Stomach smooth muscle (tissue), 2 donors: ENCODE measurements around the gene TELO2.

Experiments used
- H3K27ac ChIP-seq: one replicate; pipeline ENCODE4 v1.7.0; 2013; ENCODE audit warnings: mild to moderate bottlenecking, low read length, inconsistent platforms
- H3K27me3 ChIP-seq, 2 donors: one replicate each; pipeline ENCODE4 v1.7.0; 2013; ENCODE audit warnings: low read length in 2 of 2; ENCODE audit not compliant: insufficient read depth in 2 of 2, control insufficient read depth in 1 of 2
- H3K36me3 ChIP-seq, 2 donors: one replicate each; pipeline ENCODE4 v1.7.0; 2013; ENCODE audit warnings: low read length in 2 of 2; ENCODE audit not compliant: control insufficient read depth in 2 of 2, insufficient read depth in 2 of 2
- H3K4me1 ChIP-seq: one replicate; pipeline ENCODE4 v1.7.0; 2013; ENCODE audit warnings: low read length; ENCODE audit not compliant: control insufficient read depth, insufficient read depth
- H3K4me3 ChIP-seq, 2 donors: one replicate each; pipeline ENCODE4 v1.7.0; 2013; ENCODE audit warnings: low read length in 2 of 2
- H3K9ac ChIP-seq, 2 donors: one replicate each; pipeline ENCODE4 v1.7.0; 2013; ENCODE audit warnings: low read length in 2 of 2, mild to moderate bottlenecking in 1 of 2
- H3K9me3 ChIP-seq, 2 donors: one replicate each; pipeline ENCODE4 v1.7.0; 2013; ENCODE audit warnings: low read length in 2 of 2; ENCODE audit not compliant: control insufficient read depth in 2 of 2
- donor health status: healthy.
- donor health status: Pancreatic carcinoma.

TELO2 gene

DNA sequence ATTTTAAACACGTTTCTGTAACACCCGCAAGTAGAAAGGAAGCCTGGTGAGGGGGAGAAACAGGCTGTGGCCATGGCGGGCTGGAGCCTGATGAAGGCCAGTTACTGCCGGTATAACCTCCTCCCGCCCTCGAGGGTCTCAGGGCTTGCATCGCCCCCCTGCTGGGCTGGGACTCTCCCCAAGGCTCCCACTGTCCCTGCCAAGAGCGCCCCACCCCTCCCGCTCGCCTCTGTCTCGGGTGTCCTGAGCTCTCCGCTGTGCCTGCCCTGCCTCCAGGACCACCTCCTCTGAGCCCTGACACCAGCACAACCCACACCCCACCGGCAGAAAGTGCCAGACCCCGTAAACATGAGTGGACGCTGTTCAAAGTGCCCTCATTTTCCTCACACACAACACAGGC lies 59.0 kb downstream of the TELO2 start:
- no peak overlapping the region for H3K4me3 ChIP-seq
- H3K27ac ChIP-seq, result no peak overlapping the region
- no peaks in the 10 kb centered on the region for H3K27me3 ChIP-seq
- H3K36me3 ChIP-seq, result peaks cover 8 to 16% of the 10 kb centered on the region in 2 donors
- no peaks in the 10 kb centered on the region for H3K9me3 ChIP-seq
- peaks cover 54% of the 10 kb centered on the region for H3K4me1 ChIP-seq
- no peak overlapping the region for H3K9ac ChIP-seq

DNA sequence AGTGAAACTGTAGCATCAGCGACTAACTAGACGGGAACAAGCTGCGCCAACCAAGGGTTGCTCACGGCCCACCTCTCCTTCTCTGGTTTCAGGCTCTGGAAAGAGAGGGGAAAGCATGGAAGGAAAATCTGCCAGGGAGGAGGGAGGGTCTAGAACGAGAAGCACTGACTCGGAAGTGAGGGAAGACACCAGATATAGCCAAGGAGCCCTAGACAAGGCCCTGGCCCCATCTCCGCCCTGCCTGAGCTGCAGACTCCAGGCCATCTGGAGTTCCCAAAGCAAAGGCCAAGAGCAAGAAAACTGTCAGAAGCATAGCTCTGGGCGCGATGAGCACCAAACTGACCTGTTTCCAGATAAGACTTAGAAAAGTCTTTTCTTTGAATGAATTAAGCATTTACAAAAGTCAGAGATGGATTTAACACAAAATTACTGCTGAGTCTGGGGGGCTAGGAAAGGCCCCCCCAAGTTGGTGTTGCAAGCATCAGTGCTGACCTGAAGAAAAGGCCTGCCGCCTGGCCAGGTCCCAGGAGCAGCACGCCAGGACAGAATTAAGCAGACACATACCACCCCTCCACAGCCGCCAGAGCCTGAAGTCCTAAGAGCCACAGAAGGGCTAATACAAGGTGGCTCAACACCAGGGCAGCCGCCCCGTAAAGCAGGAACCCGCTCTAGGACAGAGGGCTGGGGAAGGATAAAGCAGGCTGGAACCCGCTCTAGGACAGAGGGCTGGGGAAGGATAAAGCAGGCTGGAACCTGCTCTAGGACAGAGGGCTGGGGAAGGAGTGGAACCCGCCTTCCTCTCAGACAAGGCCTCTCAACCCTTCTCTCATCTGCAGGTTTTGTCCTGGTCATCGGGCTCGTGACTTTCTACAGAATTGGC lies 61.0 kb downstream of the TELO2 start:
- peaks cover 35% of the 10 kb centered on the region for H3K4me1 ChIP-seq

DNA sequence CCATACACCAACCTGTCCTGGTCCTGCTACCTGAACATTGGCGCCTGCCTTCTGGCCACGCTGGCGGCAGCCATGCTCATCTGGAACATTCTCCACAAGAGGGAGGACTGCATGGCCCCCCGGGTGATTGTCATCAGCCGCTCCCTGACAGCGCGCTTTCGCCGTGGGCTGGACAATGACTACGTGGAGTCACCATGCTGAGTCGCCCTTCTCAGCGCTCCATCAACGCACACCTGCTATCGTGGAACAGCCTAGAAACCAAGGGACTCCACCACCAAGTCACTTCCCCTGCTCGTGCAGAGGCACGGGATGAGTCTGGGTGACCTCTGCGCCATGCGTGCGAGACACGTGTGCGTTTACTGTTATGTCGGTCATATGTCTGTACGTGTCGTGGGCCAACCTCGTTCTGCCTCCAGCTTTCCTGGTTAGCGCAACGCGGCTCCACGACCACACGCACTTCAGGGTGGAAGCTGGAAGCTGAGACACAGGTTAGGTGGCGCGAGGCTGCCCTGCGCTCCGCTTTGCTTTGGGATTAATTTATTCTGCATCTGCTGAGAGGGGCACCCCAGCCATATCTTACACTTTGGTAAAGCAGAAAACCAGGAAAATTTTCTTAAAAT lies 61.8 kb downstream of the TELO2 start:
- Histone ChIP-seq H3K4me3 (no peak overlapping the region), H3K27me3 (no peaks in the 10 kb centered on the region), H3K27ac (no peak overlapping the region), H3K9me3 (no peaks in the 10 kb centered on the region), H3K36me3 (peaks cover 21 to 35% of the 10 kb centered on the region in 2 donors), H3K4me1 (peaks cover 27% of the 10 kb centered on the region), H3K9ac (no peak overlapping the region)

More for the DNA sequence above, 61.0 kb downstream of the TELO2 start:
- Histone ChIP-seq H3K27me3 (no peaks in the 10 kb centered on the region), H3K36me3 (peaks cover 15 to 28% of the 10 kb centered on the region in 2 donors), H3K4me3 (no peak overlapping the region), H3K27ac (no peak overlapping the region), H3K9ac (no peak overlapping the region), H3K9me3 (no peaks in the 10 kb centered on the region)

DNA sequence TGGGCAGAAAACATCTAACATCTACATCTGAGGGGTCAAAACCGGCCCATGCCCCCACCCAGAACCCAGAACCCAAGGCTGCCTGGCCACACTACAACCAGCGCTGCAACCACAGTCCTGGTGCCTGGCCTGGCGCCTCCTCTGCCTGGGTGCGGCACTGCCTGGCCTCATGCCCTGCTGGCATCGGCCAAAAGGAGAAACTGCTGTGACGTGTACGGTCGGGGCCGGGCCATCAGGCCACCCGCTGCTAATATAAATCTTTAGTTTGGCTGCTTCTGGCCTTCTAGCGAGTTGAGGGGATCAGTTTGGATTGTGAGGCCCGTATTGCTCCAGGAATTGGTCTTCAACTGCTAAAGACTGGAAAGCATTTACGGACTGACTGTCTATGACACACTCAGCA lies 63.1 kb downstream of the TELO2 start:
- no peak overlapping the region for H3K27ac ChIP-seq
- H3K4me3 ChIP-seq, result no peak overlapping the region
- H3K27me3 ChIP-seq, result no peaks in the 10 kb centered on the region
- no peaks in the 10 kb centered on the region for H3K9me3 ChIP-seq
- H3K9ac ChIP-seq, result no peak overlapping the region
- H3K4me1 ChIP-seq, result peaks cover 14% of the 10 kb centered on the region
- H3K36me3 ChIP-seq, result peaks cover 29 to 45% of the 10 kb centered on the region in 2 donors

DNA sequence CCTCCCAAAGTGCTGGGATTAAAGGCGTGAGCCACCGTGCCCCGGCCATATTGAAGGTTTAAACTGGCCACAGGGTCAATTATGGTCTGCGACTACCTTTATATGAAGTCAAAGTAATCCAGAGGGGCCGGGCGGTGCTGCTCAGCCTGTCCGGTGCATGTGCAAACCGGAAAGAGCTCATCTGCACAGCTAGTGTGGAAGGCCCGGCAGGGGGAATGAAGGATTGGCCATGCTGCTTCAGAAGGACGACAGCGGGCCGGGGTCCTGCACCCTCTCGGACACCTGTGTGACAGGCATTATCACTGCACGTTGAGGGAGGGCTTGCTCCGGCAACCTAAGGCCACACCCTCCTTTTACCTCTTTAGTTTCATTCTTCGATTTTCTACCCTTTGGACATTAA lies 63.9 kb downstream of the TELO2 start:
- no peak overlapping the region for H3K27ac ChIP-seq
- no peaks in the 10 kb centered on the region for H3K9me3 ChIP-seq
- H3K4me3 ChIP-seq, result no peak overlapping the region
- peaks cover 35 to 53% of the 10 kb centered on the region in 2 donors for H3K36me3 ChIP-seq
- H3K27me3 ChIP-seq, result no peaks in the 10 kb centered on the region
- H3K9ac ChIP-seq, result no peak overlapping the region
- H3K4me1 ChIP-seq, result peaks cover 11% of the 10 kb centered on the region

DNA sequence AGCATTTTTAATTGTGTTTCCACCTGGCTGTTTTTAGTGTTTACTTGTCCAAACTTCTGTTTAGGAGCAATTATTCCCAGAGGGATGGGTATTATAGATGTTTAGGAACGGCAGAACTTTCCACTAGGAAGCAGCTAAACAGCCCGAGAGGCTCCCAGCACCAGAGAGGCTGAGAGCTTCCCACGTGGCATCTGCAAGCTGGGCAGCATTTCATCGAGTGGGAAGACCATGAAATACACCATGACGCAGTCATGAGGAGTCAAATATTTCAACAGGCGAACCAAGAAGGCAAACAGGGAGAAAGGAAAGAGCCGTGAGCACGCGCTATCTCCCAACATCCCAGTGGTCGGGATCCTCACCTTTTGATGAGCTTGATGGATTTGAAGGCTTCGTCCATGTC lies 64.4 kb downstream of the TELO2 start:
- peaks cover 35 to 56% of the 10 kb centered on the region in 2 donors for H3K36me3 ChIP-seq
- no peaks in the 10 kb centered on the region for H3K9me3 ChIP-seq
- H3K27me3 ChIP-seq, result no peaks in the 10 kb centered on the region
- H3K27ac ChIP-seq, result no peak overlapping the region
- peaks cover 11% of the 10 kb centered on the region for H3K4me1 ChIP-seq
- no peak overlapping the region for H3K9ac ChIP-seq
- H3K4me3 ChIP-seq, result no peak overlapping the region

DNA sequence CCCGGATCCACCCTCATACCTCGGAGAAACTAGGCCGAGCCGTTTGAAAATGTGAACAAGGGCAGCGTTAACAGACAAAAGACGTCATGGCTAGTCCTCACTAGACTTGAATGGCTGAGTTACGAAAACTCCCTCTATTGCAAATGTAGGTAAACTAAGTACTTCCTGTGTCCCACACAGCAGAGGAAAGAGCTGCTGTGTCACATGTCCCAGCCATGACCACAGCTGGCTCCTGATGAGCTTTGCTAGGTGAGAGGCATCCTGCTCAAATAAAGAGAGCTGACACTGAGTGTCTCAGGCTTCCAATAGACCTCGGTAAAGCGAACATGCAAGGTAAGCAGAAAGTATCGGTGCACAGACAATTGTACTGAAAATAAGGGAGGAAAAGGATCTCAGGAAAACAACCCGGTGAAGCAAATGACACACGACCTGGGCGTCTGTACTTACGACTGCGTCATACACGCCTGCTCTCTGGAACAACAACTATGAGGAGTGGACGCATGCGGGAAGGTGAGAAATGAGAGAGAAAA lies 66.4 kb downstream of the TELO2 start:
- peaks cover 35 to 58% of the 10 kb centered on the region in 2 donors for H3K36me3 ChIP-seq

More for the DNA sequence above, 66.4 kb downstream of the TELO2 start:
- no peaks in the 10 kb centered on the region for H3K27me3 ChIP-seq
- peaks cover 2% of the 10 kb centered on the region for H3K4me1 ChIP-seq
- H3K9me3 ChIP-seq, result no peaks in the 10 kb centered on the region
- H3K4me3 ChIP-seq, result no peak overlapping the region
- no peak overlapping the region for H3K9ac ChIP-seq
- no peak overlapping the region for H3K27ac ChIP-seq
